Small intestine (tissue), 7 donors: ENCODE data around the gene ZNF341. TPM values are rescaled to one million over a fixed set of nuclear protein-coding genes. Genes with fewer than 3 reads are reported as not detected.
A peak's percentile ranks its signal among the peaks of the same experiment; 100 is the strongest.

Experiments used
- DNase-seq, 2 donors: peaks; one replicate each; pipeline versions ENCODE4 v3.0.0 to v3.0.0-alpha.2; 2013
- FAIRE-seq: peaks from 2 replicates; lab custom pipeline; 2012; peaks lifted over from hg19 to GRCh38; lab: Jason Lieb, UNC
- H3K27ac ChIP-seq, 3 donors: one replicate each; pipeline ENCODE4 v1.5.1; 2013; ENCODE audit warnings: low read length in 2 of 3, mild to moderate bottlenecking in 2 of 3, control low read depth in 1 of 3, inconsistent platforms in 1 of 3, low read depth in 1 of 3, moderate library complexity in 1 of 3
- H3K27me3 ChIP-seq, 3 donors: one replicate each; pipeline ENCODE4 v1.6.1; 2013; ENCODE audit warnings: low read length in 3 of 3, inconsistent platforms in 1 of 3; ENCODE audit not compliant: control insufficient read depth in 3 of 3, insufficient read depth in 3 of 3
- H3K36me3 ChIP-seq, 3 donors: one replicate each; pipeline ENCODE4 v1.6.1; 2013; ENCODE audit warnings: low read length in 3 of 3, inconsistent platforms in 1 of 3, low read depth in 1 of 3, mild to moderate bottlenecking in 1 of 3, moderate library complexity in 1 of 3; ENCODE audit not compliant: control insufficient read depth in 3 of 3, insufficient read depth in 2 of 3
- H3K4me1 ChIP-seq, 3 donors: one replicate each; pipeline ENCODE4 v1.6.1; 2013; ENCODE audit warnings: low read length in 2 of 3, inconsistent platforms in 1 of 3, low read depth in 1 of 3, mild to moderate bottlenecking in 1 of 3, moderate library complexity in 1 of 3; ENCODE audit not compliant: control insufficient read depth in 3 of 3, insufficient read depth in 2 of 3
- H3K4me3 ChIP-seq, 3 donors: one replicate each; pipeline ENCODE4 v1.5.1; 2013; ENCODE audit warnings: low read length in 3 of 3, control low read depth in 1 of 3, inconsistent platforms in 1 of 3, low read depth in 1 of 3, mild to moderate bottlenecking in 1 of 3, moderate library complexity in 1 of 3
- H3K9me3 ChIP-seq, 2 donors: one replicate each; pipeline ENCODE4 v1.6.1; 2013; ENCODE audit warnings: low read depth in 1 of 2, low read length in 1 of 2; ENCODE audit not compliant: control insufficient read depth in 2 of 2, insufficient read depth in 1 of 2
- WGBS, 3 donors: extraction: QIAGEN DNeasy Blood & Tissue Kit; methylation state at CpG; one replicate each; pipeline ENCODE4 v1.1.7; 2013; 5-methylcytosine and 5-hydroxymethylcytosine counted together
- polyA plus RNA-seq, 4 donors: library from polyadenylated mRNA; stranded (reverse) in 3 of 4; unstranded in 1 of 4; fragments of 200-250 nt in 3 of 4; fragments of 120-200 nt in 1 of 4; gene quantifications; one replicate each; pipeline versions ENCODE4 v1.2.1 to v1.2.3, GENCODE V29; 2013
- donor health status: healthy with polysubstance abuse.
- donor health status: control.
- donor health status: control.
- donor health status: Bipolar disorder and iron deficiency.
- donor health status: healthy.

The ZNF341 gene
- polyA plus RNA-seq, 4 donors: 2.7 to 4.4 (median 3.4) TPM

GRCh38 chr20:33761698-33762250, 30.0 kb downstream of the ZNF341 start:
- peaks cover 0 to 10% of the 10 kb centered on the region in 2 donors for H3K9me3 ChIP-seq
- H3K36me3 ChIP-seq: peaks cover 0 to 36% (median 3%) of the 10 kb centered on the region in 3 donors
- no peaks in the 10 kb centered on the region for H3K4me1 ChIP-seq
- FAIRE-seq: no peak
- H3K27me3 ChIP-seq: no peaks in the 10 kb centered on the region
- WGBS, 3 donors: 92 to 95% (median 93%) methylated on average over 13 of the region's 13 CpGs
- H3K27ac ChIP-seq: no peak overlapping the region
- H3K4me3 ChIP-seq: no peak overlapping the region
- DNase-seq: no peak

GRCh38 chr20:33765099-33765498, 33.3 kb downstream of the ZNF341 start:
- H3K36me3 ChIP-seq: peaks cover 2 to 28% (median 3%) of the 10 kb centered on the region in 3 donors
- H3K4me3 ChIP-seq: no peak overlapping the region
- H3K9me3 ChIP-seq: no peaks in the 10 kb centered on the region
- FAIRE-seq (no peak), DNase-seq (no peak)
- no peak overlapping the region for H3K27ac ChIP-seq
- 73 to 92% (median 90%) methylated on average over 2 of the region's 2 CpGs for WGBS, 3 donors
- no peaks in the 10 kb centered on the region for H3K27me3 ChIP-seq
- H3K4me1 ChIP-seq: no peaks in the 10 kb centered on the region

DNA sequence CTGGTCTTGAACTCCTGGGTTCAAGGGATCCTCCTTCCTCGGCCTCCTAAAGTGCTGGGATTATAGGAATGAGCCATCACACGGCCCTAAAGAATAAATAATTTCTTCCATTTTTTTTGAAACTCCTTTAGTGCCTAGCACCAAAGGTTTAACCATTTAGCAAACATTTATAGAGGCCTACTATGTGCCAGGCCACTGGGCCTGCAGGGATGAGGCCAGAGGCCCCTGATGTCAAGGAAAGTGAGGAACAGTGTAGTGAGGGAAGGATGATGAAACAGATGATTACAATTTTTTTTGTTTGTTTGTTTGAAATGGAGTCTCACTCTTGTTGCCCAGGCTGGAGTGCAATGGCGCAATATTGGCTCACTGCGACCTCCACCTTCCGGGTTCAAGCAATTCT, 33.8 kb downstream of the ZNF341 start:
- FAIRE-seq: no peak
- DNase-seq: no peak
- no peaks in the 10 kb centered on the region for H3K9me3 ChIP-seq
- no peak overlapping the region for H3K4me3 ChIP-seq
- no peaks in the 10 kb centered on the region for H3K4me1 ChIP-seq
- no peaks in the 10 kb centered on the region for H3K27me3 ChIP-seq
- peaks cover 2 to 28% (median 3%) of the 10 kb centered on the region in 3 donors for H3K36me3 ChIP-seq
- WGBS, 3 donors: 94 to 95% (median 95%) methylated on average over 5 of the region's 5 CpGs
- no peak overlapping the region for H3K27ac ChIP-seq

DNA sequence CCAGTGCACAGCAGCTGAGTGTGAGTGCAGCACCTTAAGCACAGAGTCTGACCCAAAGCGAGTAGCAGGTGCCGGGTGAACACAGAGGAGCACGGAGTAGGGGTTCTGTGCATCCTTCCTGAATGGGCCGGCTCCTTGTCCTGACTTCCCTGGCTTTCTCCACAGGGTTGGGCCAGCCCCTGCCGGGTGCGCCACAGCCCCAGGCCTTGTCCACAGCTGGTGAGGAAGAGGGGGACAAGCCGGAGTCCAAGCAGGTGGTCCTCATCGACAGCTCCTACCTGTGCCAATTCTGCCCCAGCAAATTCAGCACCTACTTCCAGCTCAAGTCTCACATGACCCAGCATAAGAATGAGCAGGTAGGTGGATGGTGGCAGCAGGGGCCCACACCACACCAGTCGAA, 34.9 kb downstream of the ZNF341 start:
- 96 to 97% (median 97%) methylated on average over 8 to 9 of the region's 9 CpGs for whole genome bisulfite sequencing, 3 donors
- FAIRE-seq: no peak
- DNase-seq: no peak

GRCh38 chr20:33767777-33768138, 36.0 kb downstream of the ZNF341 start:
- WGBS, 3 donors: 94 to 97% (median 95%) methylated on average over 2 of the region's 2 CpGs
- no peak for FAIRE-seq
- no peak for DNase-seq
- Histone ChIP-seq H3K4me3 (no peak overlapping the region), H3K36me3 (peaks cover 2 to 20% (median 3%) of the 10 kb centered on the region in 3 donors), H3K27ac (no peak overlapping the region), H3K9me3 (no peaks in the 10 kb centered on the region), H3K4me1 (no peaks in the 10 kb centered on the region), H3K27me3 (no peaks in the 10 kb centered on the region)

More for the DNA sequence above, 34.9 kb downstream of the ZNF341 start:
- no peaks in the 10 kb centered on the region for H3K9me3 ChIP-seq
- H3K27ac ChIP-seq: no peak overlapping the region
- no peak overlapping the region for H3K4me3 ChIP-seq
- no peaks in the 10 kb centered on the region for H3K27me3 ChIP-seq
- H3K36me3 ChIP-seq: peaks cover 2 to 23% (median 3%) of the 10 kb centered on the region in 3 donors
- H3K4me1 ChIP-seq: no peaks in the 10 kb centered on the region

DNA sequence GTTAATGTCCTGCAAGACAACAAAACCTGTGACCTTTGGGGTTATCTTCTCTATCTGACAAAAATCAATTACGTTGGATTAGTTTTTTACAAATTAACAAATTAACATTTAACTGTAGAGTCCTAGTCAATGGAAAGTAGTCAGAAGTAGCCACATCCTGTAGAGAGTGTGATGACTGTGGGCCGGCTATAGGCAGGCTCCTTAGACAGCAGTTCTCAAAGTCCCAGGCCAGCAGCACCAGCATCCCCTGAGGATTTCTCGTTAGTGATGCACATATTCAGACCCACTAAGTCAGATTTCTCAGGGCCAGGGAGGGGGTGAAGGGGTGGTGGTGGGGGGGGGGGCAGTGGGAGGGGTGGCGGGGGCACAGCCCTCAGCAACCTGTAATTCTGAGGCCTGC, 37.2 kb downstream of the ZNF341 start:
- FAIRE-seq: no peak
- Histone ChIP-seq H3K36me3 (peaks cover 2 to 22% (median 3%) of the 10 kb centered on the region in 3 donors), H3K4me3 (no peak overlapping the region), H3K9me3 (no peaks in the 10 kb centered on the region), H3K27ac (no peak overlapping the region), H3K4me1 (no peaks in the 10 kb centered on the region), H3K27me3 (no peaks in the 10 kb centered on the region)
- WGBS, 3 donors: 77 to 91% (median 85%) methylated on average over 4 of the region's 4 CpGs
- no peak for DNase-seq

- peaks cover 2 to 22% (median 3%) of the 10 kb centered on the region in 3 donors for H3K36me3 ChIP-seq
- H3K4me3 ChIP-seq: no peak overlapping the region
- no peaks in the 10 kb centered on the region for H3K27me3 ChIP-seq
- H3K9me3 ChIP-seq: no peaks in the 10 kb centered on the region
- no peak for FAIRE-seq
- H3K27ac ChIP-seq: no peak overlapping the region
- DNase-seq: peak in 1 of 2 donors; percentile 54
- H3K4me1 ChIP-seq: no peaks in the 10 kb centered on the region
- WGBS, 3 donors: 50 to 80% (median 54%) methylated on average over 10 of the region's 10 CpGs
Measured at GRCh38 chr20:33770005-33770404, 38.2 kb downstream of the ZNF341 start.

DNA sequence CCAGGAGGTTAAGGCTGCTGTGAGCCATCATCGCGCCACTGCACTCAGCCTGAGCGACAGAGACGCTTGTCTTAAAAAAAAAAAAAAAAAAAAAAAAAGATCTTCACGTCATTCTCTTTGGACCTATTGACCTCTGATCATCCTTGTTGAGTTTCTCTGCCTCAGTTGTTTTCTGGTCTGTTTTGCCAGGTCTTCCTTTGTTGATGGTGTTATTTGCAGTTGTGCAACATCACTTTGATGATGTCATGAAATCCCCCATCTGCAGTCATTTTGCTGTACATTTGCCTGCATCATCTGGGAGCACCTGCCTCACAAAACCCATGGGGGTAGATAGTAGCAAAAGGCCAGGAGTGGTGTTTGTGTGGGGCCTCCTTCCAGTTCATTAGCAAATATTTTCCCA, 40.1 kb downstream of the ZNF341 start:
- Histone ChIP-seq H3K4me3 (no peak overlapping the region), H3K27ac (no peak overlapping the region), H3K27me3 (no peaks in the 10 kb centered on the region), H3K9me3 (no peaks in the 10 kb centered on the region), H3K4me1 (no peaks in the 10 kb centered on the region), H3K36me3 (peaks cover 2 to 11% (median 3%) of the 10 kb centered on the region in 3 donors)
- DNase-seq (no peak), FAIRE-seq (no peak)
- WGBS, 3 donors: 92 to 93% (median 92%) methylated on average over 5 of the region's 5 CpGs

DNA sequence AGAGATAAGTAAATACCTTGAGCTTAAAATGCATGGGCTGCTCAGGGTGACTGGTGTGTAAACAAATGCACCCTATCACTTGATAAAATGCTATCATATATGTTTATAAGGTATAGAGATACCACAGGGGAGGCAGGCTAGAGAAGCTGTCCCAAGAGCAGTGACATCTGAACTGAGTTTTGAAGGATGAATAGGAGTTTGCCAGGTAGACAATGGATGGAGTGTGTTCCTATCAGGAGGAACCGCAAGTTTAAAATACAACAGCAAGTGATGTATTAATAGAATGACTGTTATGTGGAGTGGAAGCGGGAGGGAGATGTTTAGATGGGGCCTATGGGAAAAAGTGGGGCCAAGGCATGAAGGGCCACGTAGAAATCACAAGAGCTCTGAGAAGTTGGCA, 40.6 kb downstream of the ZNF341 start:
- DNase-seq (no peak), FAIRE-seq (no peak)
- 94 to 98% (median 96%) methylated on average over 3 of the region's 3 CpGs for WGBS, 3 donors
- Histone ChIP-seq H3K9me3 (no peaks in the 10 kb centered on the region), H3K4me3 (no peak overlapping the region), H3K27me3 (no peaks in the 10 kb centered on the region), H3K4me1 (no peaks in the 10 kb centered on the region), H3K36me3 (peaks cover 2 to 8% (median 3%) of the 10 kb centered on the region in 3 donors), H3K27ac (no peak overlapping the region)
